ENCODE data around the gene SLC47A2.
"Not testable (repeated sequence)": the region's sequence is repeated elsewhere in the genome, so short reads cannot be mapped to it uniquely, and the experiment has no call there.

Gene SLC47A2

DNA sequence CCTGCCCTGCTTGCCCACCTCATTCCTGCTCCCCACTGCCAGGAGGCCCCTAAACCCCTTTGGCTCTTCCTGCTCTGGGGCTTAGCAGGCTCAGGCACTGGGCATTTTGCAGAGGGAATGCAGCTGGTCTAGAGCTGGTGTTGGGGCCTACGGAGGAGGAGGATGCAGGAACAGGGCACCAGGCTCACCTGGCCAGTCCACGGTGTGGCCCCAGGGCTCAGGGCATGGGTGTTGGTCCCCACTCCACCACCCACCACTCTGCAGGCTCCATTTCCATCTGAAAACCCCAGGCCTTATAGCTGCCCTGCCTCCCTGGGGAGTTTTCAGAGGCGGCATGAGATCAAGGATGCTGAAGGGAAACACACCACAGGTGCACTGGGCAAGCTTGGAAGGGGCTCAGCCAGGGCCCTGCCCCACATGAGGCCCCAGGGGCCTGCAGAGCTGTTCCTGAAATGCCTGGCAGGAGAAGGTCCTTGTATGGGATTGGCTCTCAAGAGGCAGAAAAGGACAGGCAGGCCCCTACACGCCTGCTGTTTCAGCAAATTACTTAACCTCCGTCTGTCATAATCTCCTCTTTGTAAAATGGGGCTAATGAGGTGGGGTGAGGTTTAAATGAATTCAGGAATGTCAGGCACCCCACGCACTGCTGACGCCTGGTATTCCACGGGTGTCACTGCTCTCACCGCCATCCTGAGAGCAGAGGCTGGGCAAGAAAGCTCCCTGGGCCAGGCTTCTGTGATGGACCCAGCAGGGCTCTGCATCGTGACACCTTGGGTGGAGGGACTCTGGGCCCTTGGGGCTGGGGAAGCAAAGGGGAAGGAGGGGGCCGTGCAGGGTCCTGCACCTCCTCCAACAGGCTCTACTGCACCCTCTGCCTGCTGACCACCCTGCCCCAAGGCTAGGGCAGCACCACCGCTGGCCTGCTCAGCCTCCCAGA, 9.3 kb downstream of the SLC47A2 start:
- no peak for DNase-seq

DNA sequence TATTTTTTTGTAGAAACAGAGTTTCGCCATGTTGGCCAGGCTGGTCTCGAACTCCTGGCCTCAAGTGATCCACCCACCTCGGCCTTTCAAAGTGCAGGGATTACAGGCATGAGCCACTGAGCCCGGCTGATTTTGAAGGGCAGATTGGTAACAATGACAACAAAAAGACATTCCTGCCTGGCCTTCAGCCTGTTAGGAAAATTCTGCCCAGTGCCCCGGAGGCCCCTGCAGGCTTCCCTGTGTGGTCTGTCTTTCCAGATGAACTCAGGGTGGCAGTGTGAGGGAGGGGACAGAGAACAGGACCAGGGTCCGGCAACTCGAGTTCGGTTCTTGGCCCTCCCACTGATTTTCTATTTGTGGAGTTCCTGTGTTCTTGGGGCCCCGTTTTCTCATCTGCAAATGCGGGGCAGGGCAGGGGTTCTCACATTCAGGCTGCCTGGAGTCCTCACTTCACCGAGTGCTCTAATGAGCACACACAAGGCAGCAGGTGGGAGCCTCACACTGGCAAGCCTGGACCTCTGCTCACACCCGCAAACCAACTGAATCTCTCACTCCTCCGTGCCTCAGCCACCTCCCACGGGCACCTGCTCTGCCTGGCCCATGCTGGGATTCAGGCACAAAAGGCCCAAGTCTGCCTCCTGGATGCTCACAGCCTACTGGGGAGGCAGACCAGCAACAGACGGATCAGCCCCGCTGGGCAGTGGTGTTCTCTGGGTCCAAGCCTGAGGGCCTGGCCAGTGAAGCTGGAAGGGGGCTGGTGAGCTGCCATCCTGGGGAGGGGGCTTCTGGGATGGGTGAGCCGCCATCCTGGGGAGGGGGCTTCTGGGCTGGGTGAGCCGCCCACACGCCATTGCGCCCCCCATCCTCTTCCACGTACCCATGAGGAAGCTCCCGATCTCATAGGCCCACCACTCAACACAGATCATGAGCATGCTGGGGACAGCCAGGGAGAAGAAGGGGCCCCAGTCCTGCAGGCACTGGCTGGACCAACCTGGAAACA, 10.3 kb downstream of the SLC47A2 start:
- no peak for DNase-seq

DNA sequence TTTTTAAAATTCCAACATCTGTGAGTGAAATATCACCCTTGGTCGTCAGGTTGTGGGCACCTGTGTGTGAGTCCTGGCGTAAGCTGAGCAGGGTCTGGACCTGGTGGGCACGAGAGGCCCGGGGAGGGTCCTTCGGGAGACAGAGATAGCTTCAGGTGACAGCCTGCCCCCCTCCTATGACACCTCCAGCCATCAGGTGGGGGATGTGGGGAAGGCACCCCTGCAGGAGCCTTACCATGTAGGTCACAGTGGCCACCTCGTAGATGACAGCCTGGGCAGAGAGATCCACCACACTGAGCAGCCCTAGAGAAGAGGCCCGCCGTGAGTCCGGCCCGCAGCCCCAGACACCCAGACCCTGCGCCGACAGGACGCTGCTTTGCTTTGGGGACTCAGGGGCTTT, 11.2 kb downstream of the SLC47A2 start:
- DNase-seq, result no peak

DNA sequence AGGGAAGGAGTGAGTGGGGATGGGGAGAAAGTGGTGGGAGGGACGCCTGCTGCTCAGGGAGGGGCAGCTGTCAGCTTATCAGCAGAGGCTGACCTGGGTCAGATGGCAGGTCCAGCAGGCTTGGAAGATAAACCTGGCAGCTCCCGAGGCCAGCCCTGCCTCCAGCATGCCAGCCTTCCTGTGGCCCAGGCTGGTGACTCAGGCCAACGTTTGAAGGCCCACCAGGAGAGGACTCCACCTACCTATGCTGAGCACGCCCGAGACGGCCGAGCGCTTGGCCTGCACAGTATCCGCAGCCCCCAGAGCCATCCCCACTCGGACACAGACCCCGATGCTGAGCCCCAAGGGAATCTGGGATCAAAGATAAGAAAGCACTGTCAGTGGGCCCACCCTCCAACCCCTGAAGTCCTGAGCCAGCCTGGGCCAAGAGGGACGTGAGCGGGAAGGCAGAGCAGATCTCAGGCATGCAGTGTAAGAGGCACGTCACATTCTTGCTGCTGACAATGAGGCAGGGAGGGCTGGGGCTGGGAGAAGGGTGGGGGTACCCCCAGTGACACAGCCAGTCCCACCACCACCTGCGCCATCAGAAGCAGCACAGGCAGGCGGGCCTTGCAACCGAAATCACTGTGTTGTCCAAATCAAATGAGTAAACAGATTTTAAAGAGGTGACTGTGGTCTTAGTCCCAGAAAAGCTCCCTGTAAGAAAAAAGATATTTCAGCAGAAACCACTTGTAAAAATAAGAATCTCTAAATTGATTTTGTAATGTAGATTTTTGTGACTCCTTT, 12.4 kb downstream of the SLC47A2 start:
- DNase-seq, result no peak

DNA sequence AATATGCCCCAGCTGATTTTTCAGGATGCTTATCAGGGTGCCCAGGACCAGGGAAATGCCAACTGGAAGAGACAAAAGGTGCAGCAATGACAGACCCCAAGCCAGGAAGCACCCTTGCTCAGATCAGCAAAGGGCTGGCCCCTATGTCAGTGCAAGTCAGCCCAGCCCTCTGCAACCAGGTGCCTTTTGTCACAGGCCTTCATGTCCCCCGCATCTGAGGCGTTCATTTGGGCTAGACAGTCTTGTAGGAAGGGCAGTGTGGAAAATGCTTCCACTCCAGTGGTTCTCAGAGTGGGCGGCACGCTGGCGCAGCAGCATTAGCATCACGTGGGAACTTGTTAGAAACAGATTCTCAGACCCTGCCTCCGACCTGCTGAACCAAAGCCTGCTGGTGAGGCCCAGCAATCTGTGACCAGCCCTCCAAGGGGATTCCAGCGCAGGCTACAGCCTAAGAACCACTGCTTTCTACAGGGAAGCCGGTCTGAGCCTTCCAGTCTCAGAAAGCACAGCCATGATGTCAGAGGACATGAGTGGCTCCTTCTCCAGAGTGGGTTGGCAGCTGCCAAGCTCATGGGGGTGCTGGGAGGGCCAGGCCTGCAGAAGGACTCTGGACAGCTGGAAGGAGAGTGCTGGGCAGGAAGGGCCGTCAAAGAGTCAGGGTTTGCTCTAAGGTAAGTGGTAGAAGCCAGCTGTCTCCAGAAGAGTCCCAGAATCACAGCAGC, 13.1 kb downstream of the SLC47A2 start:
- no peak for DNase-seq

DNA sequence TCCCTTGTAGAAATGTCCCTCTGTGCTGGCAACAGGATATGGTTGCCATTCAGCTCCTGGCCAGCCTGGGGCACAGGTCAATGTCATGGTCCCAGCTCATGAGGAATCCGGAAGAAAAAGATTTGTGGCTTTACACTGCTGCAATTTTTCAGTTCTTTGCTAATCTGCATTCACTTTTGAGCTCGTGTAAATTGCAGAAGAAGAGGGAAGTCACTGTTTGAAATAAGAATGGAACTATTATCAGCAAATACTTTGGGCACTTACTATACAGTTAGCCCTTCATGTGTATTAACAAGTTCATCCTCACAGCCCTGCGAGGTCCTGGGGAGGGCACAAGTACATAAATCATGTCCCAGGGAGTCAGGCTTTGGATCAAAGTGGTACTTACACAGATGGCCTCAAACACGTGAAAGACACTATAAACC, 14.2 kb downstream of the SLC47A2 start:
- DNase-seq, result no peak

DNA sequence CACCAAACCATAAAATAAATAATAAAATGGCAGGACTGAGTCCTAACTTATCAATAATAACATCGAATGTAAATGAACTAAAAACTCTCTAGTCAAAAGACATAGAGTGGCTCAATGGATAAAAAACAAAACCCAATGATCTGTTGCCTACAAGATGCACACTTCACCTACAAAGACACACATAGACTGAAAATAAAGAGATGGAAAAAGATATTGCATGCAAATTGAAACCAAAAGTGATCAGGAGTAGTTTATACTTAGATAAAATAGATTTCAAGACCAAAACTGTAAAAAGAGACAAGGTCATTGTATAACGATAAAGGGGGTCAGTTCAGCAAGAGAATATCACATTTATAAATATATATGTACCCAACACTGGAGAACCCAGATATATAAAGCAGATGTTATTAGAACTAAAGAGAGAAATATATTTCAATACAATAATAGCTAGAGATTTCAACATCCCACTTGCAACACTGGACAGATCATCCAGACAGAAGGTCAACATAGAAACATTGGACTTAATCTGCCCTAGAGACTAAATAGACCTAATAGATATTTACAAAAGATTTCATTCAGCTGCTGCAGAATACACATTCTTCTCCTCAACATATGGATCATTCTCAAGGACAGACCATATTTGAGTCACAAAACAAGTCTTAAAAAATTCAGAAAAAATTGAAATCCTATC, 29.8 kb downstream of the SLC47A2 start:
- no peak for DNase-seq

DNA sequence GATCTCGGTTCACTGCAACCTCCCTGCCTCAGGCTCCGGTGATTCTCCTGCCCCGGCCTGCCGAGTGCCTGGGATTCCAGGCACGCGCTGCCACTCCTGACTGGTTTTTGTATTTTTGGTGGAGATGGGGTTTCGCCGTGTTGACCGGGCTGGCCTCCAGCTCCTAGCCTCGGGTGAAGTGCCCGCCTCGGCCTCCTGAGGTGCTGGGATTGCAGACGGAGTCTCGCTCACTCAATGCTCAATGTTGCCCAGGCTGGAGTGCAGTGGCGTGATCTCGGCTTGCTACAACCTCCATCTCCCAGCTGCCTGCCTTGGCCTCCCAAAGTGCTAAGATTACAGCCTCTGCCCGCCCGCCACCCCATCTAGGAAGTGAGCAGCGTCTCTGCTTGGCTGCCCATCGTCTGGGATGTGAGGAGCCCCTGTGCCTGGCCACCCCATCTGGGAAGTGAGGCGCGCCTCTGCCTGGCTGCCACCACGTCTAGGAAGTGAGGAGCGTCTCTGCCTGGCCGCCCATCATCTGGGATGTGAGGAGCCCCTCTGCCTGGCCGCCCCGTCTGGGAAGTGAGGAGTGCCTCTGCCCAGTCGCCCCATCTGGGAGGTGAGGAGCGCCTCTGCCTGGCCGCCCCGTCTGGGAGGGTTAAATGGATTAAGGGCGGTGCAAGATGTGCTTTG, 31.3 kb downstream of the SLC47A2 start:
- DNase-seq, result not testable (repeated sequence)

DNA sequence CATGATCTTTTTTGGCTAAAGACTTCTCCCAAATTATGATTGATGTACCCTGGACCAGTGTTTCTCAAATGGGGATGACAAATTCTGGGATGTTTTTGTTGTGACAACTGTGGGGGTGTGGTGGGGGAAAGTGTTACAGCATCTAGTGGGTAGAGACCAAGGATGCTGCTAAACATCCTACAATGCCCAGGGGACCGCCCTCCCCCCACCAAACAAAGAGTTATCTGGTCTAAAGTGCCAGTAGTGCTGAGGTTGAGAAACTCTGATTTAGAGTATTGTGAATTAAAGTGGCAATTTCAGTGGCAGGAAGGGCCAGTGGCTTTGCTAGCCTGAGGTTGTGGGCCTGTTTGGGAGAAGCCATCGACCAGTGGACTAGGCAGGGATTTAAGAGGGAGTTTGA, 33.3 kb downstream of the SLC47A2 start:
- DNase-seq, result no peak

DNA sequence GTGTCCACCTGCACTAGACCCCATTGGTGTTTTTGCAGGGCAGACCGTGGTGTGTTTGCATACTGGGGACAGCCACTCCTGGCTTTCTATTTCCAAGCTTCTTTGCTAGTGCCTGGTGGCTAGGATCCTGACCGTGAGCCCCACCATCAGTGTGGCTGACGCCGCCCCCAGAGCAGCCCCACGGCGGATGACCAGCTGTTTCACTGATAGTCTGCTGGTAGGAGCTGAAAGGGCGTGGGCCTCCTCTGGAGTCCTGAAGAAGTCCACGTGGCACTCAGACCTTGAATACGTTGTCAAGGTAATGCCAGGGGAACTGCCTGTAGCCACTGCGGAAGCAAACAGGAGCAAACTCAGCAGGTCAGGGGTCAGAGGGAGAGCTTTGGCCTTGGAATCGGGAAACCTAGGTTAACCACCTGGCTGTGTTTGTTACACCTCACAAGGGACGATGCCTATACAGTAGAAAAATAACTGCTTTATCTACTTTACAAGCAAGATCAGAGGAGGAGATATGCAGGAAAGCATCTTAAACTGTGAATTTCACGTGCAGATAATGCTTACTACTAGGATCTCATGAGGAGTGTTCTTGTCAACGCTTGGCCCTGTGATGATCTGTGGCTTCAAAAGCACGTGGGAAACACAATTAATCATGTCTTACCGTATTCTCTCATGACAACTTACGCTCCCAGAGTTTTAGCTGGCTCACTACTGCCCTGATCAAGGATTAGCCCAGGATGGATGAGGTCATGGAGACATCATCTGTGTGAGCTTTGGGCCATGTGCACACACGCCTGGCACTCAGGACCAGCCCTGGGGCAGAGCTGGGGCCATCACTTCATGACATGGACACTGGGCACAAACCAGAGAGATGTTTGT, 37.6 kb downstream of the SLC47A2 start:
- DNase-seq, result no peak

DNA sequence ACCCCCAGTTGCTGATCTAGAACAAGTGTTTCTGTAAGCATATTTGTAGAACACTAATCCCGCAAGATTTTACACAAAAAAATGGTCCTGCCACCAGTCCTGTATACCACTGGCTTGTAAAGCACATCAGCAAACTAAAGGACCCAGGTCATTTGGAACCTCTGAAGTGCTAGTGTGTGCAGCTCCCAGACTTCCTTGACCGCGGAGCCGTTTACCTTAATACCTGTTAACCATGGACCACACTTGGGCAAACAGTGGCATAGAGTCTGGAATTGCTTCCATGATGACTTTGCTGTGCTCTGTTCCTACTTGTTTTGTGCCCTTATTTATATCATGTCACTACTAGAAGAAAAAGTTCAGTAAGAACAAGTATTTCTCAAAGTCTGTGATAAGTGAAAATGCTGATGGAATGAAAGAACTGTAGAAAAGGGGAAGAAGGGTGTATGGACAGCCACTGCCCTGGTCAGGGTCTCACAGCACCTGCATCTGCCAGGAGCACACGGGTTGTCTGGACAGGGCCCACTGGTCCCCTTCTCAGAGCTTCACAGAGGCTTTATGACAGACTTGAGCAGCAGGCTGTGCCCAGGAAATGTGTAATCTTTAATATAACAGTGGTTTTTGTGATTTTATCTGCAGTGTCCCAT, 38.5 kb downstream of the SLC47A2 start:
- no peak for DNase-seq

DNA sequence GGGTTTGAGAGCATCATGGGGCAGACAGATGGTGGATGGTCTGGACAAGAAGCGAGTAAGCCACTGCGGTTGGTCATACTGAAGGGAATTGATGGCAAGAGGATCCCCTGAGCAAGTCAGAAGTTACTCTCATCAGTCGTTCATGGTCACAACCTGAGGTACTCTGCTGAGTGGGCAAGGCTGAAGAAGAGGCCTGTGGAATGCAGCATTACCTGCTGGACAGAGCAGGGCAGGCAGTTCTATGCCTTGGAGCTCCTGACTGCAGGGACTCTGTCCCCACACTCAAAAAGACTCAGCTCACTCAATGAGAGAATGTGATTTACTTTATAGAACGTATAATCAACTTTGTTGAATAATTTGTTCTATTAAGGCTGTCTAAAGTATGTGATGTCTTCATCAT, 39.5 kb downstream of the SLC47A2 start:
- no peak for DNase-seq

DNA sequence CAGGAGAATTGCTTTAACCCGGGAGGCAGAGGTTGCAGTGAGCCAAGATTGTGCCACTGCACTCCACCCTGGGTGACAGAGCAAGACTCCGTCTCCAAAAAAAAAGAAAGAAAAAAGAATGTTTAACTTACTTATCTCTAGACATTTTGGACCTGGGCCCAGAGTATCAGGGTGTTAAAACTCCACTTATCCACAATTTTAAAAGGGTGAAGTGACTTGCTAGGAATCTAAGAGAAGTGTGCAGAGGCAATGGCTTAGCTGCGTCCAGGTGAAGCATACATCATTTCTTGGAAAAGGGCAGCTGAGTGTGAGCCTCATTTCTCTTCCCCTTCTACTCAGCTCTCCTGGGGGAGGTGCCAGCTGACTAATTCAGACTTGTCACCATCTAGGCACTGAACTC, 42.8 kb downstream of the SLC47A2 start:
- no peak for DNase-seq

DNA sequence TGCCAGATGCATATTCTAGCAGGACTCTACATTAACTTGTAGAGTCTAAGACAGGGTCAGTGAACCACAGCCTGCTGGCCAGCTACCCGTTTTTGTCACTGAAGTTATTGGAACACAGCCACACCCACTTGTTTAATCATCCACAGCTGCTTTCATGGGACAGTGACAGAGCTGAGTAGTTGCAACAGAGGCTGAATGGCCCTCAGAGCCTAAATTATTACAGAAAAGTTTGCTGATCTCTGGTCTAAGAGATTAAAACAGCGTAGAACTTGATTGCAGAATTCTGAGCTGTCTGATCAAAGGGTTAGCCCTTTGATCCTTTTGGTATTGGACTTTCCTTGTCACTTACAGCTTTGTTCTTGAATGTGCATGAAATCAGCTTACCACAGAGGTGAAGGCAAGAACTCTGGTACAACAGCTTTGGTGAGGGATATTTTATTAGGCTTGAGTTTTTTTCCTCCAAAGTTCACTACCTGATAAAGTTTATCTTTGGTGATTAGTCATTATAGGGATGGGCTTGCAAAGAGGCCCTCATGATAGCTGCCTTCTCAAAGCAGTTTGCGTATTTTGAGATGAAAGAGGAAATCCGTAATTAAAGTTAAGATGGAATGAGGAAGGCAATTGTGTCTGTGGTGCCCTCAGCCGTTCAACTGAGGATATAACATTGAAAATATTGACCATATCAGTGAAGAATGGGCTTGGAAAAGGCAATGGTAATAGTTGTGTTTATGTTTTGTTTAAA, 44.2 kb downstream of the SLC47A2 start:
- DNase-seq, result no peak

DNA sequence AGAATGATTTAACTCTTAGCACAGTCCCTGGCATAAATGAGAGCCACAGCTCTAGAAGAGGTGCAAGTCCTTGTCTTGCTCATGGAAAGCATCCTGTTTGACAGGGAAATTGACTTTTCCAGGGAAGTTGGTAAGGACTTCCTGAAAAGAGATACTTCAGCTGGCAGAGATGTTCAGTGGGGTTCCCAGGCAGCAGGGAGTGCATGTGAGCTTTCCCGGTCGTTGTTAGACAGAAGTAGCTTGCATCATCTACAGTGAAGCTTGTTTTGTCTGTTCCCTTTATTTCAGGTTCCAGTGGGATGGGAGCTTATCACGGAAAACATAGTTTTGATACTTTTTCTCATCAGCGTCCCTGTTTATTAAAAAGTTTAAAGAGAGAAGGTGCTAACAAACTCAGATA, 45.0 kb downstream of the SLC47A2 start:
- DNase-seq, result no peak

DNA sequence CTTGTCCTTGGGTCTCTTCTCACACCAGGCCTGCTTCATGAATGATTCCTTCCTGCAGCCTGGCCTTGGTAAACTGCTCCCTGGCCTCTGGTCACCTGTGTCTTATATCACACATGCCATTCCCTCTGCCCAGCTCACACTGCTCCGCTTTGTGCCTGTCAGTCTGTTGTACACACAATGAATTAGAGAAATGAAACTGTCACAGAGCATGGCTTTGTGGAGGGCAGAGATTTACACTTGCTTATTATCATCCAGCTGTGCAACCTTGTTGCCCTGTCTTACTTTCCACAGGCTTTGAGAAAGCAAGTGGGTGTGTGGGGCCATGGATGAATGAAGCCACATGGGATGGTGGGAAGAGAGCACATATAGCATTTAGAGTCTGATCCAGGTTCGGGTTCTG, 45.5 kb downstream of the SLC47A2 start:
- no peak for DNase-seq

DNA sequence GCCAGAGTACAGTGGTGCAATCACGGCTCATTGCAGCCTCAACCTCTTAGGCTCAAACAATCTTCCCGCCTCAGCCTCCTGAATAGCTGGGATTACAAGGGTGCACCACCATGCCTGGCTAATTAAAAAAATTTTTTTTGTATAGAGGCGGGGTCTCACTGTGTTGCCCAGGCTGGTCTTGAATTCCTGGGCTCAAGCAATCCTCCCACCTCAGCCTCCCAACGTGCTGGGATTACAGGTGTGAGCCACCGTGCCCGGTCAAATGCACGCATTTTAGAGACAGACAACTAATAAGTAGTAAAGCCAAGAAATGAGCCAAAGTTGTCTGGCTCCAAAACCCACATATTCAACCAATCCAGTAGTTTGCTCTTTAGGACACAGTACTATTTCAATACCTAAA, 46.7 kb downstream of the SLC47A2 start:
- DNase-seq, result not testable (repeated sequence)

DNA sequence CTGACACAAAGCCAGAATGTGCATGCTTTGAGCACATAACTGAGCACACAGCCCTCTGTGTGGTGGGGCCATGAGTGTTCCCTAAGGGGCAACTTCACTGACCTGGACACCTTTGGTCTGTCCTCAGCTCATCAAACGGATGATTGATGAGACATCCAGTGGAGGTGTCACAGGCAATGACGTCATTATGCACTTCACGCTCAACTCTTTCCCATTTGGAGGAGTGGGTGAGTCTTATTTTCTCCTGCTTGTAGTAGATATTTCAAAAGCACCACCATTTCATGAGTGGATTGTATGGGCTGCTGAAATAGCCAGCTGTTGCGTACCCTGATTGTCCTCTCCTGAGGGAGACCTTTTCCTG, 51.6 kb downstream of the SLC47A2 start:
- DNase-seq, result no peak

All from activated gamma-delta T cell (primary cell).